ENCODE measurements around the gene CYB5A.
"Not testable (repeated sequence)": the region's sequence is repeated elsewhere in the genome, so short reads cannot be mapped to it uniquely, and the experiment has no call there.

CYB5A gene

GRCh38 chr18:74291771-74292540 lies at the start of gene CYB5A:
CYB5A (minus strand) TSS chr18:74291963; CDS start chr18:74291875, 88 bp downstream.
- peak; percentile 98 for DNase-seq (ENCODE audit: low read depth)

GRCh38 chr18:74337912-74338309 lies 46.1 kb upstream of the CYB5A start:
- DNase-seq (ENCODE audit: low read depth): no peak

GRCh38 chr18:74337155-74337911 lies 45.6 kb upstream of the CYB5A start:
- no peak for DNase-seq (ENCODE audit: low read depth)

GRCh38 chr18:74336656-74337055 lies 44.9 kb upstream of the CYB5A start:
- no peak for DNase-seq (ENCODE audit: low read depth)

GRCh38 chr18:74334242-74334893 lies 42.6 kb upstream of the CYB5A start:
- no peak for DNase-seq (ENCODE audit: low read depth)

- DNase-seq (ENCODE audit: low read depth): no peak
Measured at GRCh38 chr18:74333091-74333490, 41.3 kb upstream of the CYB5A start.

- no peak for DNase-seq (ENCODE audit: low read depth)
Measured at GRCh38 chr18:74331404-74331803, 39.6 kb upstream of the CYB5A start.

- no peak for DNase-seq (ENCODE audit: low read depth)
Measured at GRCh38 chr18:74329688-74330205, 38.0 kb upstream of the CYB5A start.

GRCh38 chr18:74328206-74328605 lies 36.4 kb upstream of the CYB5A start:
- no peak for DNase-seq (ENCODE audit: low read depth)

- not testable (repeated sequence) for DNase-seq (ENCODE audit: low read depth)
Measured at GRCh38 chr18:74326791-74327190, 35.0 kb upstream of the CYB5A start.

GRCh38 chr18:74326231-74326630 lies 34.5 kb upstream of the CYB5A start:
- no peak for DNase-seq (ENCODE audit: low read depth)

GRCh38 chr18:74316257-74317170 lies 24.8 kb upstream of the CYB5A start:
- no peak for DNase-seq (ENCODE audit: low read depth)

- DNase-seq (ENCODE audit: low read depth): no peak
Measured at GRCh38 chr18:74315464-74316256, 23.9 kb upstream of the CYB5A start, which contains the start of gene C18orf63. C18orf63 (plus strand) TSS chr18:74315839; CDS start chr18:74317866, 2,027 bp downstream.

- DNase-seq (ENCODE audit: low read depth): no peak
Measured at GRCh38 chr18:74314759-74315463, 23.1 kb upstream of the CYB5A start.

- DNase-seq (ENCODE audit: low read depth): no peak
Measured at GRCh38 chr18:74311000-74311399, 19.2 kb upstream of the CYB5A start.

GRCh38 chr18:74310411-74310810 lies 18.6 kb upstream of the CYB5A start:
- DNase-seq (ENCODE audit: low read depth): no peak

GRCh38 chr18:74303936-74304335 lies 12.2 kb upstream of the CYB5A start:
- DNase-seq (ENCODE audit: low read depth): no peak

- DNase-seq (ENCODE audit: low read depth): no peak
Measured at GRCh38 chr18:74303306-74303705, 11.5 kb upstream of the CYB5A start.

- no peak for DNase-seq (ENCODE audit: low read depth)
Measured at GRCh38 chr18:74299746-74300145, 8.0 kb upstream of the CYB5A start.

- DNase-seq (ENCODE audit: low read depth): no peak
Measured at GRCh38 chr18:74299162-74299561, 7.4 kb upstream of the CYB5A start.
